ENCODE results near the gene IL1RAPL2. TPM values are rescaled to one million over a fixed set of nuclear protein-coding genes. Genes with fewer than 3 reads are reported as not detected.

The IL1RAPL2 gene
- total and polyA plus RNA-seq, 2 of the 4 experiments (the other 2 are of a cell fraction), result 0.03 TPM; not detected in 1

DNA sequence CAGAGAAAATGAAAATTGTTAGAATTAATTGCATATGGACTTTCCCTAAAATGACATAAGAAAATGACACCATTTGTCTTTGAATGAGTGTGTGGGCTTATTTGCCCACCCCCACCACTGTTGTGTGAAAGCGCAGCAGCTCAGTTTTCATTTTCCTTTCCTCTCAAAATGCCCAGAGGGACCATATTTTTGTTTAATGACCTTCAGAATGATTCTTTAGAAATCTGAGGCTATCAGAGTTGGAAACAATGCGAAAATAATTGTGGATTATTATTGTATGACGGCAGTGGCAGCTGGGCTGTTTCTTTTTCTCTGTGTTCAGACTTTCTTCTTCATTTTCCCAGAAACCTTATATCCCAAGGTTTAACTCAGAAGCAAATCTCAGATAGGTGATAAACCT lies 699.1 kb downstream of the IL1RAPL2 start:
- Histone ChIP-seq H3K9me3 (ENCODE audit: control insufficient read depth, insufficient read depth, low read length) (no peaks in the 10 kb centered on the region), H3K4ac (ENCODE audit: low read depth, low read length) (no peak overlapping the region), H2BK120ac (ENCODE audit: low read depth, low read length) (no peak overlapping the region), H4K20me1 (ENCODE audit: insufficient read depth, low read length) (no peaks in the 10 kb centered on the region), H2BK5ac (ENCODE audit: low read depth, low read length, poor library complexity, severe bottlenecking) (no peak overlapping the region), H2BK15ac (ENCODE audit: low read depth, low read length) (no peak overlapping the region), H2AK5ac (ENCODE audit: low read depth, low read length) (no peak overlapping the region), H3K4me3 (ENCODE audit: insufficient read depth, low read depth, low read length) (no peak overlapping the region), H2BK20ac (ENCODE audit: low read depth, low read length) (no peak overlapping the region), H3K14ac (replicated peaks; ENCODE audit: low read depth, low read length) (no peak overlapping the region), H3K27ac (ENCODE audit: insufficient read depth, low read length) (no peak overlapping the region), H3K9me1 (ENCODE audit: insufficient read depth, low read length) (no peaks in the 10 kb centered on the region), H3K79me1 (ENCODE audit: low read depth in 1 of 2, low read length in 2 of 2) (no peaks in the 10 kb centered on the region), H4K8ac (ENCODE audit: low read depth in 2 of 2, low read length in 2 of 2) (no peak overlapping the region), H2AK9ac (replicated peaks; ENCODE audit: low read depth, low read length, poor library complexity) (no peak overlapping the region), H3K36me3 (ENCODE audit: control insufficient read depth, insufficient read depth, low read length) (no peaks in the 10 kb centered on the region), H3K18ac (ENCODE audit: low read depth, low read length) (no peak overlapping the region), H3K27me3 (ENCODE audit: control insufficient read depth, insufficient read depth, low read length) (peaks cover 3% of the 10 kb centered on the region; the same call in 1 of the 2 replicates), H3K4me1 (ENCODE audit: control insufficient read depth, insufficient read depth, low read length) (no peaks in the 10 kb centered on the region), H2AFZ (replicated peaks; ENCODE audit: low read length, poor library complexity) (no peak overlapping the region), H4K91ac (ENCODE audit: insufficient read depth, low read depth, low read length) (no peak overlapping the region), H3K4me2 (ENCODE audit: low read depth, low read length) (no peak overlapping the region), H3K56ac (ENCODE audit: extremely low read depth, insufficient read depth, low read length) (no peak overlapping the region), H3K9ac (ENCODE audit: low read depth, low read length) (no peak overlapping the region), H3K23ac (ENCODE audit: low read depth, low read length) (no peak overlapping the region), H4K5ac (ENCODE audit: low read depth, low read length) (no peak overlapping the region)
- TF ChIP-seq MAFK (IDR thresholded peaks at IDR 0.05; ENCODE audit: low read depth, low read length) (no peak), SMC3 (IDR thresholded peaks at IDR 0.05; ENCODE audit: low read depth, low read length) (no peak), MAZ (IDR thresholded peaks at IDR 0.05; ENCODE audit: borderline replicate concordance, low read depth, low read length) (no peak), RAD21 (IDR thresholded peaks at IDR 0.05; ENCODE audit: low read length) (no peak), RCOR1 (IDR thresholded peaks at IDR 0.05; ENCODE audit: insufficient replicate concordance, low read length) (no peak)
- TF ChIP-seq, protein P1, sequence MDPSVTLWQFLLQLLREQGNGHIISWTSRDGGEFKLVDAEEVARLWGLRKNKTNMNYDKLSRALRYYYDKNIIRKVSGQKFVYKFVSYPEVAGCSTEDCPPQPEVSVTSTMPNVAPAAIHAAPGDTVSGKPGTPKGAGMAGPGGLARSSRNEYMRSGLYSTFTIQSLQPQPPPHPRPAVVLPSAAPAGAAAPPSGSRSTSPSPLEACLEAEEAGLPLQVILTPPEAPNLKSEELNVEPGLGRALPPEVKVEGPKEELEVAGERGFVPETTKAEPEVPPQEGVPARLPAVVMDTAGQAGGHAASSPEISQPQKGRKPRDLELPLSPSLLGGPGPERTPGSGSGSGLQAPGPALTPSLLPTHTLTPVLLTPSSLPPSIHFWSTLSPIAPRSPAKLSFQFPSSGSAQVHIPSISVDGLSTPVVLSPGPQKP (IDR thresholded peaks at IDR 0.05; ENCODE audit: borderline replicate concordance, low read depth, low read length), result no peak
- intact Hi-C loops (cut with micrococcal nuclease), result no loop called here
- DNase-seq, result no peak
- no TSS peak for BruUV-seq (replicated peaks)
- dilution Hi-C loops (cut with HindIII; ENCODE audit: low sequenced_read_pairs, unreplicated experiment), result no loop called here
- in situ Hi-C loops (cut with MboI; ENCODE audit: low sequenced_read_pairs), result no loop called here
- ChIA-PET CTCF (no interaction called here), POLR2A (ENCODE audit: unreplicated experiment) (no interaction called here)
- WGBS, 2 experiments (ENCODE audit: extremely low coverage in 2 of 2, insufficient read length in 1 of 2), result no CpG with 5 or more reads among the region's 3 CpGs
- ATAC-seq (ENCODE audit: low read depth), result no peak
